Measurements from ENCODE around the gene USP22.

Gene USP22

DNA sequence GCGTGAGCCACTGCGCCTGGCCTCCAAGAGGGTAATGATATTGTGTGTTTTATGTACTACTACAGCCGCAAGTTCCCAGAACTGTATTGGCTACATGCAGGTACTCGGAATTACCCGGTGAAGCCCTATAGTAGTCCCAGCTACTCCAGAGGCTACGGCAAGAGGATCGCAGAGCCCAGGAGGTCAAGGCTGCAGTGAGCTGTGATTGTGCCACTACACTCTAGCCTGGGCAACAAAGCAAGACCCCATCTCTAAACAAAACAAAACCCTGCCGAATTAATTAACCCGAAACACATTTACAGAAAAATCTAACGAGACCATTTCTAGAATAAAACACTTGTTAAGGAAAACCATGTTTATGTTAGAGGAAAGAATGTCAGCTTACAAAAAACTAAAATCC lies 2.2 kb upstream of the USP22 start:
- Histone ChIP-seq H4K20me1 (ENCODE audit: low read depth, low read length) (peaks cover 11% of the 10 kb centered on the region), H2AFZ (ENCODE audit: low read depth, low read length, severe bottlenecking) (peak overlapping the region; percentile 86), H3K79me2 (ENCODE audit: insufficient read depth, low read length) (peaks cover 27% of the 10 kb centered on the region), H3F3A (ENCODE audit: insufficient read depth) (peaks cover 30% of the 10 kb centered on the region), H3K9ac (ENCODE audit: low read length) (0 out of 2 replicates have a peak overlapping the region, but pooled peaks have one; percentile 72), H3K4me2 (ENCODE audit: low read depth, low read length, poor library complexity, severe bottlenecking) (no peak overlapping the region), H3K27ac (ENCODE audit: low read depth, low read length) (peak overlapping the region; percentile 96; the same call in 1 of the 2 replicates), H3K4me3 (ENCODE audit: insufficient read depth, low read length, poor library complexity, severe bottlenecking) (no peak overlapping the region), H3K9me3 (ENCODE audit: insufficient read depth, low read length) (no peaks in the 10 kb centered on the region), H3K36me3 (ENCODE audit: low read length) (0 out of 2 replicates have a peak, but pooled peaks cover 3% of the 10 kb centered on the region), H3K27me3 (ENCODE audit: low read length) (no peaks in the 10 kb centered on the region), H3K9me2 (replicated peaks; ENCODE audit: insufficient read depth, low read length) (no peaks in the 10 kb centered on the region)
- TF ChIP-seq, protein P1, sequence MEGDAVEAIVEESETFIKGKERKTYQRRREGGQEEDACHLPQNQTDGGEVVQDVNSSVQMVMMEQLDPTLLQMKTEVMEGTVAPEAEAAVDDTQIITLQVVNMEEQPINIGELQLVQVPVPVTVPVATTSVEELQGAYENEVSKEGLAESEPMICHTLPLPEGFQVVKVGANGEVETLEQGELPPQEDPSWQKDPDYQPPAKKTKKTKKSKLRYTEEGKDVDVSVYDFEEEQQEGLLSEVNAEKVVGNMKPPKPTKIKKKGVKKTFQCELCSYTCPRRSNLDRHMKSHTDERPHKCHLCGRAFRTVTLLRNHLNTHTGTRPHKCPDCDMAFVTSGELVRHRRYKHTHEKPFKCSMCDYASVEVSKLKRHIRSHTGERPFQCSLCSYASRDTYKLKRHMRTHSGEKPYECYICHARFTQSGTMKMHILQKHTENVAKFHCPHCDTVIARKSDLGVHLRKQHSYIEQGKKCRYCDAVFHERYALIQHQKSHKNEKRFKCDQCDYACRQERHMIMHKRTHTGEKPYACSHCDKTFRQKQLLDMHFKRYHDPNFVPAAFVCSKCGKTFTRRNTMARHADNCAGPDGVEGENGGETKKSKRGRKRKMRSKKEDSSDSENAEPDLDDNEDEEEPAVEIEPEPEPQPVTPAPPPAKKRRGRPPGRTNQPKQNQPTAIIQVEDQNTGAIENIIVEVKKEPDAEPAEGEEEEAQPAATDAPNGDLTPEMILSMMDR (IDR thresholded peaks at IDR 0.05; ENCODE audit: insufficient read depth, low read length, poor library complexity, severe bottlenecking) = no peak
- TF ChIP-seq EZH2phosphoT487 (conservative IDR thresholded peaks at IDR 0.05; ENCODE audit: low read length) = no peak

DNA sequence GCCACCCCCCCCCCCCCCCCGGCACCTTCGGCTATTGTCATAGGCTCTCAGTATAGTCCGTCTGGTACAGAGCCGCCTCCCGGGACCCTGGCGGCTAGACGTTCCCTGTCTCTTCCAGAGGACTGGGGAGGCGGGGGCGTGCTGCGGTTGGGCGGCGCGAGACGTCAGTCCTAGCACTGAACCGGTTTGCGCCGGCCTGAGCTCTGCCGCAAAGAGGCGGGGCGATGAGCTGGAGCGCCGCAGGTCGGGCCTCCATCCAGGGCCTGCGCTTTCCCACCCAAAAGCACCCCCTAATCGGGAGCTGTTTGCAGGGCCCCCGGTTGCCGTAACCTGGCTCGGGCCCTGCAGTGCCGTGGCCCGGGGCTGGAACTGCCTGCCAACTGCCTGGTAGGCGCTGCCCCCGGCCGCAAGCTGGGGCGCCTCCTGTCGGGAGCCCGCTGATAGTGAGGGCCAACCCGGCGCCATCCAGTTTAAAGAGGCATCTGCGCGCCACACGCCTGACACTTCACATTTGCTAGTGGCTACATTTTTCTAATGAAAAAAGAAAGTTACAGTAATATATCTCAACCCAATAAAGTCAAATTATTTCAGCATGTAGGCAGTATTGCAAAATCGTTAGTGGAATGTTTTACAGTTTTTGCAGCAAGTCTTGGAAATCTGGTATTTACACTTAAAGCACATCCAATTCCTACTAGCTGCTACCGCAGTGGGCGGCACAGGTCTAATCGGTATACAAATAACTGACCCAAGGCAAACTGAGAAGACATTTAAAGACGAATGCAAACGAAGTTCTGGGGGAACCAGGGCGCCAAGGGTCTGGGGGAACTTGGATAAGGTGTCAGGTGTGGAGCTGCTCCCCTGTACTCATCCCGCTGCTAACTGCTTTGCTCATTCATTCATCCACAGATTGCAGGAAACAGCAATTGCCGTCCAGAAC lies 753 bp upstream of the USP22 start:
- 0 out of 2 replicates have a peak, but pooled peaks cover 7% of the 10 kb centered on the region for H3K36me3 ChIP-seq (ENCODE audit: low read length)
- peak overlapping the region; percentile 96 for H3K27ac ChIP-seq (ENCODE audit: low read depth, low read length)
- no peaks in the 10 kb centered on the region for H3K9me2 ChIP-seq (replicated peaks; ENCODE audit: insufficient read depth, low read length)
- peaks cover 18% of the 10 kb centered on the region for H4K20me1 ChIP-seq (ENCODE audit: low read depth, low read length)
- H3K79me2 ChIP-seq (ENCODE audit: insufficient read depth, low read length) = peaks cover 41% of the 10 kb centered on the region
- no peak for TF ChIP-seq EZH2phosphoT487 (conservative IDR thresholded peaks at IDR 0.05; ENCODE audit: low read length)
- TF ChIP-seq, protein P1 (IDR thresholded peaks at IDR 0.05; ENCODE audit: insufficient read depth, low read length, poor library complexity, severe bottlenecking) = peak; percentile 85
- H3K4me3 ChIP-seq (ENCODE audit: insufficient read depth, low read length, poor library complexity, severe bottlenecking) = peak overlapping the region; percentile 46
- H3F3A ChIP-seq (ENCODE audit: insufficient read depth) = peaks cover 31% of the 10 kb centered on the region
- H3K4me2 ChIP-seq (ENCODE audit: low read depth, low read length, poor library complexity, severe bottlenecking) = peak overlapping the region; percentile 75
- peak overlapping the region; percentile 86 for H2AFZ ChIP-seq (ENCODE audit: low read depth, low read length, severe bottlenecking)
- peak overlapping the region; percentile 72 for H3K9ac ChIP-seq (ENCODE audit: low read length)
- no peaks in the 10 kb centered on the region for H3K9me3 ChIP-seq (ENCODE audit: insufficient read depth, low read length)
- H3K27me3 ChIP-seq (ENCODE audit: low read length) = no peaks in the 10 kb centered on the region

DNA sequence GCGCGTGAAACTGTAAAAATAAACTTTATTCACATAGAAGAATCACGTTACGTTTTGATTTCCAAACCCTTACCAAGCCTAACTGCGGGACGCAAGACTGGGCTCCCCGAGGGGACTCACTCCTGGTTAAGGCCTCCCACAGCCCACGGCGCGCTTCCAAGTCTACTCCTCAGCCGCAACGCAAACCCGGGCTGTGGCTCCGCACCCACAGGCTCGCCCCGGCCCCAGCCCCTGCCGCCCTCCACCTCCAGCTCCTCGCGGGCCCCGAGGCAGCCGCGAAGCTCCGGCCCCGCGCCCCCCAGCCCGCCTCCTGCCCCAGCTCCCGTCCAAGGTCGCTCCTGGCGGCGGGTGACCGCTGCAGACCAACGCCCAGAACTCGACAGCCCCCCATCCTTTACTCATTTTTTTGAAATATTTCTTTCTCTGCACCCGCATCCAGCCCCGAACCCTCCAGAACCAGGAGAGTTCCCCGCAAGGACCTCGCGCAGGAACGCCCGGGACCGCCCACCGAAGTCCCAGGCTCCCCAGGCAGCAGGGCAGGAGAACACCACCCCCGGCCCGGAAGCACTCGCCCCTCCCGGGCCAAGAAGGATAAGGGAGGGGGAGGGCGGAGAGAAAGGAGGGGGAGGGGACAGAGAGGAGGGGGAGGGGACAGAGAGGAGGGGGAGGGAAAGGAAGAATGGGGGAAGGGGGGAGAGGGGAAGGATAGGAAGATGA lies 912 bp downstream of the USP22 start:
- Histone ChIP-seq H3K4me3 (ENCODE audit: insufficient read depth, low read length, poor library complexity, severe bottlenecking) (peak overlapping the region; percentile 97), H3K9ac (ENCODE audit: low read length) (peak overlapping the region; percentile 100), H3K4me2 (ENCODE audit: low read depth, low read length, poor library complexity, severe bottlenecking) (peak overlapping the region; percentile 99), H2AFZ (ENCODE audit: low read depth, low read length, severe bottlenecking) (no peak overlapping the region), H3K36me3 (ENCODE audit: low read length) (peaks cover 14% of the 10 kb centered on the region; the same call in 1 of the 2 replicates), H3K27ac (ENCODE audit: low read depth, low read length) (peak overlapping the region; percentile 97), H3K9me3 (ENCODE audit: insufficient read depth, low read length) (no peaks in the 10 kb centered on the region), H3K9me2 (replicated peaks; ENCODE audit: insufficient read depth, low read length) (no peaks in the 10 kb centered on the region), H4K20me1 (ENCODE audit: low read depth, low read length) (peaks cover 29% of the 10 kb centered on the region), H3K79me2 (ENCODE audit: insufficient read depth, low read length) (peaks cover 58% of the 10 kb centered on the region), H3F3A (ENCODE audit: insufficient read depth) (peaks cover 38% of the 10 kb centered on the region), H3K27me3 (ENCODE audit: low read length) (no peaks in the 10 kb centered on the region)
- no peak for TF ChIP-seq EZH2phosphoT487 (conservative IDR thresholded peaks at IDR 0.05; ENCODE audit: low read length)
- TF ChIP-seq, protein P1 (IDR thresholded peaks at IDR 0.05; ENCODE audit: insufficient read depth, low read length, poor library complexity, severe bottlenecking) = no peak

Measured in SU-DHL-6 (cell line).